Central memory CD8-positive, alpha-beta T cell (primary cell): ENCODE measurements around the gene NCOA1.

Source experiments
- ATAC-seq: fragments of 150-1000 bp; cut with Tn5 transposase; replicated peaks from 2 replicates; pipeline ENCODE4 v1.10.0; 2022; ENCODE audit warnings: mild to moderate bottlenecking, moderate FRiP score, moderate number of reproducible peaks; ENCODE audit not compliant: poor library complexity, severe bottlenecking; ENCODE audit errors: extremely low read depth
- DNase-seq, 2 donors: peaks; one replicate each; pipeline ENCODE4 v3.0.0; 2021; ENCODE audit warnings: low spot score in 2 of 2
- H3K27ac Mint-ChIP-seq: one replicate; pipeline ENCODE4 v1.8.0; 2022; ENCODE audit warnings: low read depth, mild to moderate bottlenecking, moderate library complexity, mixed read lengths
- H3K27me3 Mint-ChIP-seq: one replicate; pipeline ENCODE4 v1.8.0; 2022; ENCODE audit warnings: mixed read lengths
- H3K36me3 Mint-ChIP-seq: one replicate; pipeline ENCODE4 v1.8.0; 2022; ENCODE audit warnings: mild to moderate bottlenecking, moderate library complexity, mixed read lengths; ENCODE audit not compliant: insufficient read depth
- H3K4me1 Mint-ChIP-seq: one replicate; pipeline ENCODE4 v1.8.0; 2022; ENCODE audit warnings: mixed read lengths
- H3K4me3 Mint-ChIP-seq: one replicate; pipeline ENCODE4 v1.8.0; 2022; ENCODE audit warnings: mild to moderate bottlenecking, moderate library complexity, mixed read lengths
- H3K9me3 Mint-ChIP-seq: one replicate; pipeline ENCODE4 v1.8.0; 2022; ENCODE audit warnings: mixed read lengths

NCOA1 gene

DNA sequence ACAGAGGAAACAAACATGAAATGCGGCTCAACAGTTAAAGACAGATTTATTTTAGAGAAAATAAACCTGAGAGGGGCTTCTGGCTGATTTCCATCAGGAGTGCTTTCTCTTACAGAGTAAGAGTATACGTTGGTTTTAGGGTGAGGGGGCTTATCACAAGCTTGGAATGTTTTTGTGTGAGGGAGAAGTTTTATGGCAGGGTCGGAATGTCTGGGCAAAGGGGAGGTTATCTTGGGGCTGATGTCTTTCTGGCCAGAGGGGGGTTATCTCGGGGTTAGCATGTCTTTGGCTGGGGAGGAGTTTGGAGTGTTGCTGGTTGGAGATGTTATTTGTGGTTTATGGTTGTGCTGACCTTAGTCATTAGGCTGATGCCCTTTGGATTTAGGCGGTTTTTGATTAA lies 280.0 kb downstream of the NCOA1 start:
- Mint-ChIP-seq H3K27me3 (no peaks in the 10 kb centered on the region), H3K27ac (peak overlapping the region; percentile 33), H3K4me3 (no peak overlapping the region), H3K4me1 (peaks cover 16% of the 10 kb centered on the region), H3K36me3 (peaks cover 42% of the 10 kb centered on the region), H3K9me3 (no peaks in the 10 kb centered on the region)
- ATAC-seq (no peak), DNase-seq (no peak)

DNA sequence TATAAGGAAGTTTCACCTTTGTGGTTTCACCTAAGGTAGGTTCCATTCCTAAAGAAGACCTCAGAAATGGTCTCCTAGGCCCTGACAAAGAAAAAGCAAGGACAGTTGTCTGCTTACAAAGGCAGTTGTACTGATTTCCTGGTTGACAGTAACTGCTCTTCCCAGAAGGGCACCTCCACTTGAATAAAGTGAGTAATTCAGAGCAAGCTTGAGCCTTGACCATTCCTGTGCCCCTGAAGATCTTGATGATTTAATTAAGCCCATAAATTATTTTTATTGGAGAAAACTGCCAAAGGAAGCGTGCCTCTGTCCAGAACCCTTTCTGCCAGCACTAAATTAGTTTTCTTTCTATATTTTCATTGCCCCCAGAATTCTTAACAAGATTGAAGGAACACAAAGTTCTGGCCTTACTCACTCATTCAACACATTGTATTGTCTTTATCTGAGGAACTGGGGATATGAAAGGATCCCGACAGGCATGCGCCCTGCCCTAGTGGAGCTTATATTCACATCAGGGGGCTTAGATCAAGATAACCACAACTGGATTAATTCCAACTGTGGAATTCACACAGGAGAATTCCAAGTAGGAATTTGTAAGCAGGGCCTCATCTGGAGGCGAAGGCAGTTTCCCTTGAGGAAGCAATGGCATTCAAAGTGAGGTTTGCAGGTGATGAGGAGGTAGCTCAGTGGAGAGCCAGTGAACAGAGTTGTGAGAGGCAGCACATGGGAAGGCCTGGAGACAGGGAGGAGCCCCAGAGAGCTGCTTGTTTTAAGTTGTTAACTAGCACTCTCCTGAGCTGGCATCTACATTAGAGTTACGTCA lies 280.9 kb downstream of the NCOA1 start:
- no peak for DNase-seq
- Mint-ChIP-seq H3K4me3 (no peak overlapping the region), H3K4me1 (peaks cover 7% of the 10 kb centered on the region), H3K27ac (peak overlapping the region; percentile 33), H3K27me3 (no peaks in the 10 kb centered on the region), H3K36me3 (peaks cover 37% of the 10 kb centered on the region), H3K9me3 (no peaks in the 10 kb centered on the region)
- no peak for ATAC-seq

DNA sequence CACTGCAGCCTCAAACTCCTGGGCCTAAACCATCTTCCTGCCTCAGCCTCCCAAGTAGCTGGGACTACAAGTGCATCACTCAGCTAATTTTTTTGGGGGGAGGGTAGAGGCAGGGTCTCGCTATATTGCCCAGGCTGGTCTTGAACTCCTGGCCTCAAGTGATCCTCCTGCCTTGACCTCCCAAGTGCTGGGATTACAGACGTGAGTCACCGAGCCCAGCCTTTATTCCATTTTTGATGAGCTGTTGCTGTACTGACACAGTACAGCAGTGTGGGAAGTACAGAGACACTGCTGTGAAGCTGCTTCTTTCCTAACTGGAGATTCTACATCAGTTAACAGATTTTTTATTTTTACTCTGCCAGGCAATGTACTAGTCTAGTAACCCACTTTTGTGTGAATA lies 283.3 kb downstream of the NCOA1 start:
- H3K9me3 Mint-ChIP-seq, result no peaks in the 10 kb centered on the region
- H3K4me3 Mint-ChIP-seq, result no peak overlapping the region
- peaks cover 6% of the 10 kb centered on the region for H3K4me1 Mint-ChIP-seq
- DNase-seq, result no peak
- H3K36me3 Mint-ChIP-seq, result peaks cover 18% of the 10 kb centered on the region
- no peaks in the 10 kb centered on the region for H3K27me3 Mint-ChIP-seq
- no peak for ATAC-seq
- H3K27ac Mint-ChIP-seq, result no peak overlapping the region

DNA sequence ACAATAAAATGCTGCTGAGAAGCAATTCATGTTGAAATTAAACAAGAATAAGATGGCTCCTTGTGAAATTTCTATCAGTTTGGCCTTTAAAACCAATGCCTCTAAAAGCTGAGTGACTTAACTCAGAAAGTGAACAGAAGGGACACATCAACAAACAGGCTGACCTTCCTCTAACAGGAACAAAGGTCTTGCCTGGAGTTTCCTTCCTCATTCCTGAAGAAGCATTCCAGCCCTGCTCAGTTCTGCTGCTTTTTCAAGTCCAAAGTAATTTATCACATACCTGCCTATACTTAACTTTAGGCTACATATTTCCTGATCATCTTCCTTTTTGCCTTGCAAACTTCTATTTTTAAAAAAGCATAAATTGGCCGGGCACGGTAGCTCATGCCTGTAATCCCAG lies 288.1 kb downstream of the NCOA1 start:
- Mint-ChIP-seq H3K4me3 (no peak overlapping the region), H3K27me3 (peaks cover 6% of the 10 kb centered on the region), H3K9me3 (no peaks in the 10 kb centered on the region), H3K4me1 (no peaks in the 10 kb centered on the region), H3K27ac (no peak overlapping the region), H3K36me3 (no peaks in the 10 kb centered on the region)
- ATAC-seq (no peak), DNase-seq (no peak)

DNA sequence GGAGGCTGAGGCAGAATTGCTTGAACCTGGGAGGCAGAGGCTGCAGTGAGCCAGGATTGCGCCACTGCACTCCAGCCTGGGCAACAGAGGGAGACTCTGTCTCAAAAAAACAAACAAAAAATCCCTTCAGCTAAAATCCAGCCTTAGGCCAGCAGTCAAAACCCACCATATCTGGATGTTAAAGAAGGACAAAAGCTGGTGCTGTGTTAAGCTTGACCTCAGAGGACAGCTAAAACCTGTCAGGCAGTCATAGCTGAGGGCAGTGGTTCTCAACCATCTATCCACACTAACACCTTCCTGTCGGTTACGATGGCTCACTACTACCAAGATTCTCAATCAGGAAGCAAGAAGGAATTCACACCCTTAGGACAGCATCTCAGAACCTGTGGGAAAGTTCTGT lies 292.6 kb downstream of the NCOA1 start:
- Mint-ChIP-seq H3K4me3 (no peak overlapping the region), H3K27me3 (peaks cover 6% of the 10 kb centered on the region), H3K4me1 (no peaks in the 10 kb centered on the region), H3K36me3 (no peaks in the 10 kb centered on the region), H3K27ac (no peak overlapping the region), H3K9me3 (no peaks in the 10 kb centered on the region)
- ATAC-seq (no peak), DNase-seq (no peak)

DNA sequence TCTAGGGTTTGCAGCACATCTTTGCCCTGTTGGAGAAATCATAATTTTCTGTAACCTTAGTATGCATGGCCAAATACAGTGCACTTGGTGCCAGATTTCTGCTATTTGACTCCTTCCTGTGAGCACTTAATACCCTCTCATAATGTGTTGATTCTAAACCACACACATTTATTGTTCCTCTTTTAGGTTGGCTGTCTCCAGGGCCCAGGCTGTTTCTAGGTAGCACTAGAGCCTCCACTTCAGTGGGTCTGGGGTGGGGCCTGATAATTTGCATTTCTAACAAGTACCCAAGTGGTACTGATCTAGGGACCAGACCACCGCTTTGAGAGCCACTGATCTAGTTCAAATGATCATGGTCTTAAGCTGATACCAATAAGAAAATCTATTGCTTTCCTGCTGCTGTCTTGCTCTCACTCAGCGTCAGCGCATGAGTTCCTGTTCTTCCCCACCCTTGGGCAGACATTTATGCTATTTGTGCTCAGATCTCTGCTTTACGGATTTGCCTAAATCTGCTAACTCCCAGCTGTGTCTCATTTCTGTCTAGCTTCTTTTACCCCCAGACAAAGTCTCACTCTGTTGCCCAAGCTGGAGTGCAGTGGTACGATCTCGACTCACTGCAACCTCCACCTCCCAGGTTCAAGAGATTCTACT lies 294.7 kb downstream of the NCOA1 start:
- H3K27ac Mint-ChIP-seq, result no peak overlapping the region
- ATAC-seq, result peak; percentile 43
- H3K4me1 Mint-ChIP-seq, result no peaks in the 10 kb centered on the region
- DNase-seq, result no peak
- H3K9me3 Mint-ChIP-seq, result no peaks in the 10 kb centered on the region
- H3K36me3 Mint-ChIP-seq, result no peaks in the 10 kb centered on the region
- no peak overlapping the region for H3K4me3 Mint-ChIP-seq
- peaks cover 6% of the 10 kb centered on the region for H3K27me3 Mint-ChIP-seq

DNA sequence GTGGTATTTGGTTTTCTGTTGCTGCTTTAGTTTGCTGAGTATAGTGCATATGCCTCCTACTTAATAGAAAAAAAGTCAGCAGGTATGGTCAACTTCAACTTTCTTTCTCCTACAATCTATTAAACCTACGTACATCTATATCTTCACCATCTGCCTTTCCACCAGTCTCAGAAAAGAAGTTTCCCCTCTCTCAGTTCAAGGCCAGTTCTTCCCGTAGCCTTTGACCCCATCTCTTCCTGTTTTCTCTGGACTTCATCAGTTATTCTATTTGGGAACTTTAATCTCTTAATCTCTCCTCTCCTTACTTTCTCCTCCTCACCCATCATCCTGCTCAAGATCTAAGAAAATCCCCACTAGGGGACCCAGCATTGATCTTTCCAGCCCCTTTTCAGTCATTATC lies 296.5 kb downstream of the NCOA1 start:
- Mint-ChIP-seq H3K27me3 (peaks cover 6% of the 10 kb centered on the region), H3K4me3 (no peak overlapping the region), H3K4me1 (no peaks in the 10 kb centered on the region), H3K27ac (no peak overlapping the region), H3K9me3 (no peaks in the 10 kb centered on the region), H3K36me3 (peaks cover 2% of the 10 kb centered on the region)
- ATAC-seq (no peak), DNase-seq (no peak)

DNA sequence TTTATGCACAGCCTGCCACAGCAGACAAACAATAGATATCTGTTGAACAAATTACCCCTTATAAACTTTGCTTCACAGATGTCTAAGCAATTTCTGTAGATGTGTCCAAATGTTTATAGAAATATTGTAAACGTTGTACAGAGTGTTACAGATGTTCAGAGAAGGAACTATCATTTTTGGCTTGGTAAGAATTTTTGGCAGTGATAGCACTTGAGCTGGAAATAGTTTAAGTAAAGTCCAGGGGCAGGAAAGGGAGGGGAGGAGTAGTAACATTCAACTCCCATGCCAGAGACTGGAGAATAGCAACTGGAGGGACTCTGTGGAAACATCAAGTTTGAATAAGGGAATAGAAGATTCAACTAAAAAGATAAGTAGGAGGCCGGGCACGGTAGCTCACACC lies 297.8 kb downstream of the NCOA1 start:
- no peak overlapping the region for H3K4me3 Mint-ChIP-seq
- H3K27me3 Mint-ChIP-seq, result no peaks in the 10 kb centered on the region
- no peak for ATAC-seq
- H3K9me3 Mint-ChIP-seq, result no peaks in the 10 kb centered on the region
- H3K36me3 Mint-ChIP-seq, result peaks cover 9% of the 10 kb centered on the region
- H3K27ac Mint-ChIP-seq, result no peak overlapping the region
- no peak for DNase-seq
- H3K4me1 Mint-ChIP-seq, result peaks cover 8% of the 10 kb centered on the region

DNA sequence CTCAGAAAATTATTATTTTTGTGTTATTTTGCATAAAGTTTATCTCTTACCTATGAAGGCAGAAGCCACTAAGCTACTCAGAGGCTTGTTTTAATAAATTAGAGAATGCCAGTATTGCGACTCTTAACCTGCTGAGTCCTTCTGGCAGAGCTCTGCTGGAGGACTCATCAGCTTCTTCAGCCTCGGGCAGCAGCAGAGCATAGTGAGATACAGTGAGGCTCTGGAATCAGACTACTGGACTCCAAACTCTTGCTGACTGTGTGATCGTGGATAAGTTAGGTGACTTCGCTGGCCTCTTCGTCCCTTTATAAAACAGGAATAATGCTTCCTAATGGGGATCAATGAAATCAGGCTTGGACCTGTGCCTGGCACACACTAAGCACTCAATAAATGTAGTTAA lies 300.4 kb downstream of the NCOA1 start:
- no peaks in the 10 kb centered on the region for H3K27me3 Mint-ChIP-seq
- no peak for DNase-seq
- ATAC-seq, result no peak
- H3K36me3 Mint-ChIP-seq, result peaks cover 9% of the 10 kb centered on the region
- H3K4me3 Mint-ChIP-seq, result no peak overlapping the region
- H3K4me1 Mint-ChIP-seq, result peaks cover 8% of the 10 kb centered on the region
- no peak overlapping the region for H3K27ac Mint-ChIP-seq
- H3K9me3 Mint-ChIP-seq, result no peaks in the 10 kb centered on the region

DNA sequence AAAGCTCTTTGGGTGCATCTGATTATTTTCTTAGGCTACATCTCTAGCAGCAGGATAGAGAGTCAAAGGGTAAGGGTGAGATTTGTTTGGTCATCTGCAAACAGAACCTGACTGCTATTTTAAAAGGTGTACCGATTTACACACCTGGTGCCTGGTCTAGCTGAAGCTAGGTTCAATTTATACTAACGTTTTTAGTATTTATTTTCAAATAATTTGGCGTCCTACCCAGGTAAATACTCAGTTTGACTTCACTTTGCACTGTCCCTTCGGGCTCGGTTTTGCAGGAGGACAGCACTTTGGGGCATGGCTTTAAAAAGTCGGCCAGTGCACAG lies 301.5 kb downstream of the NCOA1 start:
- peak overlapping the region; percentile 99 for H3K4me3 Mint-ChIP-seq
- peak overlapping the region; percentile 99 for H3K27ac Mint-ChIP-seq
- H3K36me3 Mint-ChIP-seq, result peaks cover 9% of the 10 kb centered on the region
- DNase-seq, result no peak
- no peaks in the 10 kb centered on the region for H3K9me3 Mint-ChIP-seq
- H3K27me3 Mint-ChIP-seq, result no peaks in the 10 kb centered on the region
- ATAC-seq, result no peak
- peaks cover 8% of the 10 kb centered on the region for H3K4me1 Mint-ChIP-seq

DNA sequence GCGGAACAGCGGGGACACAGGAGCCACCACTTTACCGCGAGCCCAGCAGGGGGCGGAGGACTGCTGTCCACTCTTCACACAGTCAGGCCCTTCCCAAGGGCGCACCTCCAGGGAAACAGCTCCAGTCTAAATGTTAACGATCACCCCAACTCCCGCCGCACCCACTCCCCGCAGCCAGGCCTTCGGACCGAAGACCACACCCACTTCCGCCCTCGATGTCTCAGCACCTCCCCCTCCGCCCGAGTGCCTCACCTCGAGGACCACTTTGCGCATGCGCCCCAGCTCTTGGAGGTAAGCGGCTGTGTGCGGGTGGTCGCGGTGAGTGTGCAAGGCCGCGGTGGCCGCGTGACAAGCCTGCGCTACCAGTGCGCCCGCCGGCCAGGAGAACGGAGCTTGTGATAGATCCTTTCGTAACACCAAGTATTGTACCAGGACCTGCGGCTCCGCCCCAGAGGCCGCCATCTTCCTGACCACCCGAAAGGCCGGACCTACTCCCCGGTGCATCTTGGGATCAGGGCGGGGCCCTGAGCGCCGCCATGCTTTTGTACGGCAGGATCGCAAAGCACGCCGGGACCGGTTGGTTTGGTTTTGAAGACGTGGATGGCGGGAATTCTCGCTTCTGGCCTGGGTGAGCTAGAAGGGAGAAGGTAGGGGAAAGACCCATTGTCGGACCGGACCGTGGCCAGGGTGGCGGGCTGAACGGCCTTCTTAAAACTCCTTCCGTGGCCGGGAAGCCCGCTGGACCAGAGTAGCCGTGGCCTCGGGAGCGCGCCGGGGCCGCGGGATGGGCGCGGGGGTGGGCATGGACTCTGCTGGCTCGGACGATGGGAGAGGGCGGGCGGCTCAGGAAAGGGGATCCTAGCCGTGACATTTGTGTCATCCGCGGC lies 302.1 kb downstream of the NCOA1 start, which contains the start of the genes CENPO and PTRHD1:
Gene CENPO, plus strand, starts transcription at position 552 of the 887 bp plus-strand sequence. CDS start 495 bp downstream, outside the sequence.
Gene PTRHD1, minus strand, starts transcription at position 518 of the 887 bp plus-strand sequence. Its CDS starts 14 bp downstream, at position 504.
- DNase-seq, result peak; percentile 93 to 94
- peak; percentile 99 for ATAC-seq
- Mint-ChIP-seq H3K36me3 (peaks cover 9% of the 10 kb centered on the region), H3K4me1 (peaks cover 8% of the 10 kb centered on the region), H3K4me3 (peak within 1 kb of the TSS; percentile 99), H3K9me3 (no peaks in the 10 kb centered on the region), H3K27ac (peak within 1 kb of the TSS; percentile 99), H3K27me3 (no peaks in the 10 kb centered on the region)

DNA sequence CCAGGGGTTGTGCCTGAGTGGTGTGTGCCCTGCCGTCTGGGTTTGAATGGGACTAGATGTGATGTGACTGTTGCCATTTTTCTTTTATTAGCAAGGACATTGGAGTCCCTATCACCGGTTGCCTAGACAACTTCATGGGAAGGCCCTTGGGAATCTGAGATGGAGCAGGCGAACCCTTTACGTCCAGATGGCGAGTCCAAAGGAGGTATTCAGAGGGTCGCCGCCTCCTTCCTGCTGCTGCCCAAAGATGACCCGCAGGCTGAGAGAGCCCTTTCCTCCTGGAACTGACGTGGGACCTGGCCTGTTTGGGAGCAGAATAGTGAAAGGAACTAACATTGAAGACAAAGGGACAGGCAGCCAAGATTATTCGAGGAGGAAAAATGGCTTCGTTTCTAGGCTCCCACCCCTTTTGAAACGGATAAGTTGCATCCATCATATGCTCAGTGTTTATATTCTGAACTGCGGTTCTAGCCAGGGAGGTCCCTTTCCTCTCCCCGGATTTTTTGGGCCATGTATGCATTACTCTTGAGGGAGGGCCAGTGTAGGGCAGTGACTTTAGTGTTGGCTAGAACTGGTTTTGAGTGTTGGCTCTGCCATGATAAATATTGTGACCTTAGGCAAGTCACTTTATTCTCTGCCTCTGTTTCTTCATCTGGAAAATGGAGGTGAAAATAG lies 302.8 kb downstream of the NCOA1 start:
- peaks cover 8% of the 10 kb centered on the region for H3K4me1 Mint-ChIP-seq
- H3K9me3 Mint-ChIP-seq, result no peaks in the 10 kb centered on the region
- H3K27me3 Mint-ChIP-seq, result no peaks in the 10 kb centered on the region
- H3K27ac Mint-ChIP-seq, result peak overlapping the region; percentile 99
- DNase-seq, result no peak
- peaks cover 9% of the 10 kb centered on the region for H3K36me3 Mint-ChIP-seq
- ATAC-seq, result no peak
- H3K4me3 Mint-ChIP-seq, result peak overlapping the region; percentile 99
